Heart left ventricle (tissue), 13 donors: ENCODE data around the gene DHX8.

Experiments used
- CTCF ChIP-seq, 12 donors: fragments of 200-600 bp; sonication (generic) in 4 of 12; IDR thresholded peaks; one replicate each; pipeline versions ENCODE4 v1.5.0 to v1.8.0; 2018 to 2022; ENCODE audit warnings: antibody characterized with exemption in 12 of 12, mild to moderate bottlenecking in 5 of 12
- POLR2A ChIP-seq, 2 donors: fragments of 450-650 bp; IDR thresholded peaks; one replicate each; pipeline ENCODE4 v1.6.1; 2017; ENCODE audit warnings: antibody characterized with exemption in 2 of 2, mild to moderate bottlenecking in 2 of 2, moderate library complexity in 2 of 2
- donor health status: ischemic (EF 13 %, LVEDD 7.1; RV severe dilation, severe dysfunction).
- donor health status: DM: no; HTN: yes; CAD: no.
- donor health status: DM: no; HTN: no; CAD: no.
- donor health status: ischemic (EF 25% LVEDD 6.9; RV normal size, moderate dysfunction).
- donor health status: ischemic (EF 25% LVEDD 5.7; RV mildly dilated, moderate dysfunction).
- donor health status: ischemic (EF 35%, LVEDD 5.7; RV mildly dilated, moderate dysfunction).
- donor health status: nonischemic (EF 11% LVEDD 7.7; RV severe dilation, severe dysfunction).
- donor health status: DM: yes; HTN: yes; CAD: no.
- donor health status: PGD.
- donor health status: ischemic (EF 29% LVEDD 5.4; RV normal size, mild dysfunction).
- donor health status: nonischemic (EF 23%, LVEDD 6.1; RV moderate dilation, normal function).

GRCh38 chr17:43434902-43435319 is 48.9 kb upstream of the DHX8 start:
- TF ChIP-seq CTCF (IDR thresholded peaks at IDR 0.05) (no peak), POLR2A (IDR thresholded peaks at IDR 0.05) (no peak)
